ENCODE results near the gene GNAT2. TPM values are rescaled to one million over a fixed set of nuclear protein-coding genes. Genes with fewer than 3 reads are reported as not detected.

The GNAT2 gene
- total and polyA plus RNA-seq, 10 of the 15 experiments (the other 5 are each of a cell fraction or from before 2014, with no cell fraction given): 0.08 to 1.3 (median 0.41) TPM

GRCh38 chr1:109644670-109645069 is 25.3 kb upstream of the GNAT2 start:
- no peak overlapping the region for H2AFZ ChIP-seq (ENCODE audit: control insufficient read depth, low read depth, low read length)
- FAIRE-seq (no peak), ATAC-seq (no peak), DNase-seq (ENCODE audit: low read depth, low spot score) (no peak)
- BruUV-seq (replicated peaks): no TSS peak
- no CpG with 5 or more reads among the region's 10 CpGs for WGBS (ENCODE audit: insufficient coverage, insufficient replicate concordance, low lambda C conversion rate, missing lambda C conversion rate)
- CTCF ChIA-PET: interaction anchor here (1.7 to 10.7 kb wide), 3 partner anchors 9 to 130 kb away, joined by 7 to 299 read pairs (median 282); partner anchors contain the start of gene GSTM4
- H3K79me2 ChIP-seq (ENCODE audit: control insufficient read depth, insufficient read depth, low read length): no peaks in the 10 kb centered on the region
- SMC1A ChIA-PET (ENCODE audit: uncharacterized antibody, unreplicated experiment): interaction anchor here (1.0 kb wide), 1 partner anchor 340 kb away, joined by 5 read pairs; the partner anchor contains the start of gene AHCYL1
- intact Hi-C loops (cut with micrococcal nuclease; ENCODE audit: unreplicated experiment): loop anchor here (5.0 kb wide), 4 partner anchors 43 to 338 kb away; partner anchors contain the start of genes AHCYL1, GNAI3 and GSTM1
- no peak overlapping the region for H3K9ac ChIP-seq (ENCODE audit: control insufficient read depth, insufficient read depth, low read length)
- no peaks in the 10 kb centered on the region for H3K9me3 ChIP-seq (replicated peaks; ENCODE audit: control insufficient read depth, insufficient read depth, low read length)
- POLR2A ChIA-PET: no interaction called here
- no peak overlapping the region for H3K4me3 ChIP-seq
- RAD21 ChIA-PET (ENCODE audit: unreplicated experiment): interaction anchor here (1.1 to 2.5 kb wide), 2 partner anchors 96 to 133 kb away, joined by 3 to 6 read pairs; partner anchors contain the start of gene GNAI3
- no peak overlapping the region for H3K4me2 ChIP-seq (ENCODE audit: control insufficient read depth, insufficient read depth)
- H3K27ac ChIP-seq (ENCODE audit: control insufficient read depth, insufficient read depth): no peak overlapping the region
- no peaks in the 10 kb centered on the region for H3K27me3 ChIP-seq (replicated peaks in 1 of 2; ENCODE audit: control insufficient read depth in 2 of 2, insufficient read depth in 2 of 2, low read length in 1 of 2)
- H3K36me3 ChIP-seq (ENCODE audit: control insufficient read depth in 2 of 2, insufficient read depth in 2 of 2, low read length in 1 of 2): no peaks in the 10 kb centered on the region
- in situ Hi-C loops (cut with MboI): loop anchor here (5.0 kb wide), 2 partner anchors 128 to 343 kb away; no protein-coding TSS in a partner anchor
- peaks cover 9% of the 10 kb centered on the region for H3K4me1 ChIP-seq (ENCODE audit: control insufficient read depth, insufficient read depth, low read length)
- H4K20me1 ChIP-seq (ENCODE audit: control insufficient read depth, insufficient read depth): no peaks in the 10 kb centered on the region
- TF ChIP-seq MTA2 (IDR thresholded peaks at IDR 0.05; ENCODE audit: low read depth) (no peak), SREBF2 (IDR thresholded peaks at IDR 0.05; ENCODE audit: low read length) (no peak), NR2F1 (conservative IDR thresholded peaks at IDR 0.05) (no peak), ZBTB4 (CRISPR knock-in tag; IDR thresholded peaks at IDR 0.05) (no peak), SUPT20H (IDR thresholded peaks at IDR 0.05; ENCODE audit: borderline replicate concordance, control insufficient read depth, low read depth, low read length) (no peak), TARDBP (IDR thresholded peaks at IDR 0.05; ENCODE audit: borderline replicate concordance) (no peak), CBX3 (IDR thresholded peaks at IDR 0.05; ENCODE audit: borderline replicate concordance, low read depth) (no peak), ESRRA (IDR thresholded peaks at IDR 0.05; ENCODE audit: low read length) (no peak), CHD2 (IDR thresholded peaks at IDR 0.05; ENCODE audit: borderline replicate concordance, low read depth, low read length) (no peak), SIX5 (IDR thresholded peaks at IDR 0.05; ENCODE audit: low read depth, low read length, severe bottlenecking) (no peak), CBX5 (IDR thresholded peaks at IDR 0.05; ENCODE audit: low read depth) (no peak), POLR2A (IDR thresholded peaks at IDR 0.05; ENCODE audit: low read depth, low read length) (no peak), USF1 (IDR thresholded peaks at IDR 0.05; ENCODE audit: borderline replicate concordance, extremely low read length, insufficient read depth, low read depth, low read length) (no peak), PAX5 (IDR thresholded peaks at IDR 0.05; ENCODE audit: borderline replicate concordance, low read depth, low read length) (no peak), CREB1 (IDR thresholded peaks at IDR 0.05; ENCODE audit: low read depth) (no peak), POU2F2 (IDR thresholded peaks at IDR 0.05; ENCODE audit: borderline replicate concordance, low read depth, low read length) (no peak), BCL11A (IDR thresholded peaks at IDR 0.05; ENCODE audit: low read depth, low read length) (no peak), NR2C1 (IDR thresholded peaks at IDR 0.05) (no peak), PRDM15 (CRISPR knock-in tag; IDR thresholded peaks at IDR 0.05) (no peak)

Data from GM12878 (cell line).